Vagina (tissue), 2 donors: Measurements from ENCODE around the gene OBSCN. TPM values are rescaled to one million over a fixed set of nuclear protein-coding genes. Genes with fewer than 3 reads are reported as not detected.

Experiments
- DNase-seq, 2 donors: peaks; one replicate each; pipeline ENCODE4 v3.0.0-alpha.2; 2017; ENCODE audit errors: extremely low spot score in 2 of 2
- H3K27ac ChIP-seq: fragments of 200-600 bp; sonication (generic); one replicate; pipeline ENCODE4 v1.5.1; 2019
- H3K27me3 ChIP-seq: fragments of 200-600 bp; sonication (generic); one replicate; pipeline ENCODE4 v1.5.1; 2019
- H3K36me3 ChIP-seq, 2 donors: fragments of 200-600 bp; sonication (generic); one replicate each; pipeline ENCODE4 v1.5.1; 2017 to 2019
- H3K4me1 ChIP-seq: fragments of 200-600 bp; sonication (generic); one replicate; pipeline ENCODE4 v1.5.1; 2019
- H3K4me3 ChIP-seq, 2 donors: fragments of 200-600 bp; sonication (generic); 1 replicate in 1 of 2; 2 replicates in 1 of 2; pipeline ENCODE4 v1.5.1; 2016 to 2019
- H3K9me3 ChIP-seq: fragments of 200-600 bp; sonication (generic); one replicate; pipeline ENCODE4 v1.5.1; 2019
- POLR2A ChIP-seq, 2 donors: fragments of 450-650 bp; IDR thresholded peaks; one replicate each; pipeline ENCODE4 v1.6.1; 2017; ENCODE audit warnings: antibody characterized with exemption in 2 of 2, mild to moderate bottlenecking in 2 of 2, moderate library complexity in 2 of 2
- POLR2AphosphoS5 ChIP-seq, 2 donors: sonication (generic); formaldehyde crosslinking; IDR thresholded peaks; one replicate each; pipeline ENCODE4 v1.9.0; 2017; ENCODE audit warnings: antibody characterized with exemption in 2 of 2, mild to moderate bottlenecking in 2 of 2, low read depth in 1 of 2; ENCODE audit not compliant: insufficient read depth in 1 of 2
- intact Hi-C: fragments of 100-400 bp; cut with DNase I; formaldehyde crosslinking; loops from one replicate; pipeline ENCODE4 v1.15.1; 2023
- total RNA-seq: library from RNA; depleted of rRNA; stranded (reverse); fragments of >200 nt; gene quantifications from one replicate; pipeline ENCODE4 v1.2.3, GENCODE V29; 2016
- TF ChIP-seq, protein P1 (sequence below), 3 experiments: fragments of 450-650 bp in 2 of 3; fragments of 200-600 bp in 1 of 3; sonication (generic) in 1 of 3; IDR thresholded peaks; one replicate each; pipeline ENCODE4 v1.5.1; 2017 to 2019; ENCODE audit warnings: antibody characterized with exemption in 3 of 3, mild to moderate bottlenecking in 2 of 3, moderate library complexity in 2 of 3

The OBSCN gene
- total RNA-seq, 1 donor from 2014 or later, result 35.8 TPM

DNA sequence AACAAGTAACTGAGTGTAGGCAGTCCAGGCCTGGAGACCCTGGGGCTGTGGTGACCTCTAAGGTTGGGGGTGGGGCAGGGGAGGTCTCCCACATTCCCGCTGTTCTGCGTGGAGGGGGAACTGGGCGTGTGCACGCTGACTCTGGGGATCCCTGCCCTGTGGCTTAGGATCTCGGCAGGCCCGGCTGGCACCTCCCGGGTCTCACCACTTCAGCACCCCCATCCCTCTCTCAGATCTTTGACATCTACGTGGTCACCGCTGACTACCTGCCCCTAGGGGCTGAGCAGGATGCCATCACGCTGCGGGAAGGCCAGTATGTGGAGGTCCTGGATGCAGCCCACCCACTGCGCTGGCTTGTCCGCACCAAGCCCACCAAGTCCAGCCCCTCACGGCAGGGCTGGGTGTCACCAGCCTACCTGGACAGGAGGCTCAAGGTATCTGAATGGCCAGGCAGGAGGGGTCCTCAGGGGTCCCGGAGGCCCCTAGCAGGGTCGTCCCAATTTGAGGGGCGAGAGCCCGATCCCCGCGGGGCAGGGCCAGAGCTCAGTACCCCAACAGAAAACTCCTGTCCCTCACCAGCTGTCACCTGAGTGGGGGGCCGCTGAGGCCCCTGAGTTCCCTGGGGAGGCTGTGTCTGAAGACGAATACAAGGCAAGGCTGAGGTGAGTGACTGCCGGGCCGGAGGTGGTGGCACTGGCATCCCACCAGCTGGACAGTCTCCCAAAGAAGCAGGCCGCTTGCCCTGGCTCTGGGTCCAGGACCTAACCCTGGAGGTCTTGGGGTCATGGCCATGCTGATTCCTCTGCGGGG lies 130.1 kb downstream of the OBSCN start:
- no peak for TF ChIP-seq POLR2AphosphoS5 (IDR thresholded peaks at IDR 0.05; ENCODE audit: insufficient read depth in 1 of 2, low read depth in 1 of 2)
- no peak for TF ChIP-seq POLR2A (IDR thresholded peaks at IDR 0.05)
- TF ChIP-seq, protein P1, sequence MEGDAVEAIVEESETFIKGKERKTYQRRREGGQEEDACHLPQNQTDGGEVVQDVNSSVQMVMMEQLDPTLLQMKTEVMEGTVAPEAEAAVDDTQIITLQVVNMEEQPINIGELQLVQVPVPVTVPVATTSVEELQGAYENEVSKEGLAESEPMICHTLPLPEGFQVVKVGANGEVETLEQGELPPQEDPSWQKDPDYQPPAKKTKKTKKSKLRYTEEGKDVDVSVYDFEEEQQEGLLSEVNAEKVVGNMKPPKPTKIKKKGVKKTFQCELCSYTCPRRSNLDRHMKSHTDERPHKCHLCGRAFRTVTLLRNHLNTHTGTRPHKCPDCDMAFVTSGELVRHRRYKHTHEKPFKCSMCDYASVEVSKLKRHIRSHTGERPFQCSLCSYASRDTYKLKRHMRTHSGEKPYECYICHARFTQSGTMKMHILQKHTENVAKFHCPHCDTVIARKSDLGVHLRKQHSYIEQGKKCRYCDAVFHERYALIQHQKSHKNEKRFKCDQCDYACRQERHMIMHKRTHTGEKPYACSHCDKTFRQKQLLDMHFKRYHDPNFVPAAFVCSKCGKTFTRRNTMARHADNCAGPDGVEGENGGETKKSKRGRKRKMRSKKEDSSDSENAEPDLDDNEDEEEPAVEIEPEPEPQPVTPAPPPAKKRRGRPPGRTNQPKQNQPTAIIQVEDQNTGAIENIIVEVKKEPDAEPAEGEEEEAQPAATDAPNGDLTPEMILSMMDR (IDR thresholded peaks at IDR 0.05), result no peak
- no peaks in the 10 kb centered on the region for H3K4me1 ChIP-seq
- H3K4me3 ChIP-seq, result no peak overlapping the region
- H3K36me3 ChIP-seq, result peaks cover 0 to 10% of the 10 kb centered on the region in 2 donors
- intact Hi-C loops, result no loop called here
- no peak for DNase-seq
- no peaks in the 10 kb centered on the region for H3K9me3 ChIP-seq
- H3K27ac ChIP-seq, result no peak overlapping the region
- H3K27me3 ChIP-seq, result no peaks in the 10 kb centered on the region

DNA sequence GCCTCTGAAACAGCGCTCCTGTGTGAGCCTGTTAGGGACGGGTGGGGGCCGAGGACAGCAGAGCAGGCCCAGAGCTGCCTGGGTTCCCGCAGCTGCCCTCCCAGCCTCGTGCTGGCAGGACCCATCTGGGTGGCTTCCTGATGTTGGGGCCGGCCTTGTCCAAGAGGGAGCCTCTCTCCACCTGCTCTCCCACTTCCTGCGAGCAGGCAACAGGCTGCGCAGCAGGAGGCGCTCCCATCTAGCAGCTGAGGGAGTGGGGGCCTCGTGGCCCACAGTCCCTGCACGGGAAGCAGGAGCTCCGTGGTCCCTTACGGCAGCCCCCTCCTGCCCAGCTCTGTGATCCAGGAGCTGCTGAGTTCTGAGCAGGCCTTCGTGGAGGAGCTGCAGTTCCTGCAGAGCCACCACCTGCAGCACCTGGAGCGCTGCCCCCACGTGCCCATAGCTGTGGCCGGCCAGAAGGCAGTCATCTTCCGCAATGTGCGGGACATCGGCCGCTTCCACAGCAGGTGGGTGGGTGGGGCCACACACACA lies 130.7 kb downstream of the OBSCN start:
- no peak for DNase-seq
- TF ChIP-seq, protein P1 (IDR thresholded peaks at IDR 0.05), result no peak
- TF ChIP-seq POLR2A (IDR thresholded peaks at IDR 0.05), result no peak
- no peak for TF ChIP-seq POLR2AphosphoS5 (IDR thresholded peaks at IDR 0.05; ENCODE audit: insufficient read depth in 1 of 2, low read depth in 1 of 2)
- intact Hi-C loops, result no loop called here
- no peak overlapping the region for H3K27ac ChIP-seq
- H3K36me3 ChIP-seq, result peaks cover 0 to 7% of the 10 kb centered on the region in 2 donors
- no peaks in the 10 kb centered on the region for H3K27me3 ChIP-seq
- H3K4me3 ChIP-seq, result no peak overlapping the region
- no peaks in the 10 kb centered on the region for H3K9me3 ChIP-seq
- no peaks in the 10 kb centered on the region for H3K4me1 ChIP-seq

DNA sequence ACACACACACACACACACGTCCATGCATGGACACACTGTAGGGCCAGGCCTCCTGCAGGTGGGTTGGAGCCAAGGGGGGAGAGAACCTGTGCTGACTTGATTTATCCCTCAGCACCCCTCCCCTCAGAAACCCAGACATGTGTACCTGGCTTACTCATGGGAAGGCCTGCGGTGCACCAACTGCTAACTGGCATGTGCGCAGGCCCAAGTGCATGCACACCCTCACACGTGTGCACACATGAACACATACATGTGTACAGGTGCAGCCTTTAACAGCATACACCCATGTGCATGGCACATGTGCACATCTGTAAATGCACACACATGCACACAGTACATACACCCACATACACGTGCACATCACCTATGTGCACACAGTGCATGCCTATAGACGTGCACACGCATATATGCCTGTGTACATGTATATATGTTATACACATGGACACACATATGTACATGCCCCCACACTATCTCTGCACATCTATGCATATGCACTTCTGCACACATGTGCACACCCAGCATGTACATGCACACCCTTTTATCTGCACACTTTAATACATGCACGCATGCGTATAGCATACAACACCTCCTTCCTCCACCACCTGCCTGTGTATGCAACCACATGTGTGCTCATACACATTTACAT lies 131.3 kb downstream of the OBSCN start:
- Histone ChIP-seq H3K4me1 (no peaks in the 10 kb centered on the region), H3K27me3 (no peaks in the 10 kb centered on the region), H3K4me3 (no peak overlapping the region), H3K36me3 (peaks cover 0 to 4% of the 10 kb centered on the region in 2 donors), H3K27ac (no peak overlapping the region), H3K9me3 (no peaks in the 10 kb centered on the region)
- TF ChIP-seq POLR2A (IDR thresholded peaks at IDR 0.05) (no peak), POLR2AphosphoS5 (IDR thresholded peaks at IDR 0.05; ENCODE audit: insufficient read depth in 1 of 2, low read depth in 1 of 2) (no peak)
- TF ChIP-seq, protein P1 (IDR thresholded peaks at IDR 0.05), result no peak
- no peak for DNase-seq
- intact Hi-C loops, result no loop called here

DNA sequence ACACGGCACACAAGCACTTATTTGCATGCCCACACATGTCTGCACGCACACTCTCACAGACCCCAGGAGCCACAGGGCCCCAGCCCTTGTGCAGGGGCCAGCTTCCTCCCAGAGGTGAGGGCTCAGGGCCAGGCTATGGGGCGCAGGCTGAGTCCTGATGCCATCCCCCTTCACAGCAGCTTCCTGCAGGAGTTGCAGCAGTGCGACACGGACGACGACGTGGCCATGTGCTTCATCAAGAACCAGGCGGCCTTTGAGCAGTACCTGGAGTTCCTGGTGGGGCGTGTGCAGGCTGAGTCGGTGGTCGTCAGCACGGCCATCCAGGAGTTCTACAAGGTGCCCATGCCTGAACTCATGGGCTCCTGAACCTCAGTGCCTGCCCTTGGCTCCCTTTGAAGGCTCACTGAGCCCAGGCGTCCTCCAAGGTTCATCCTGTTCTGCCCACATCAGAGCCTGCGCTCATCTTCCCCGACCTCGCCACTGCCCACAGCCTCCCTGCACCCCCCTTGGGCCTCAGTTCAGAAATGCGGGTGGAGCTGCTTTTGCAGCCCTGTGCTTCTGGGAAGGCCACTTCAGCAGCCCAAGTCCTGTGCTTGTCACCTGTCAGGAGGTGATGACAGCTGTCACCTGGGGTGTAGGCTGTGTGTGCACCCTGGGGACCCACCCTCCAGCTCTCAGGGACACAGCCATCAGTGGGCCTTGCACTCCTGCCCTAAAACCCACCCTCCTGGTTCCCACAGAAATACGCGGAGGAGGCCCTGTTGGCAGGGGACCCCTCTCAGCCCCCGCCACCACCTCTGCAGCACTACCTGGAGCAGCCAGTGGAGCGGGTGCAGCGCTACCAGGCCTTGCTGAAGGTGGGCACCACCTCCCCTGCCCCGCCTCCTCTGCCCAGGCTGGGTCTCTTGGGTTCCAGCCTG lies 132.2 kb downstream of the OBSCN start:
- Histone ChIP-seq H3K27me3 (no peaks in the 10 kb centered on the region), H3K9me3 (no peaks in the 10 kb centered on the region), H3K4me1 (no peaks in the 10 kb centered on the region), H3K36me3 (peaks cover 0 to 4% of the 10 kb centered on the region in 2 donors), H3K4me3 (no peak overlapping the region), H3K27ac (no peak overlapping the region)
- TF ChIP-seq POLR2AphosphoS5 (IDR thresholded peaks at IDR 0.05; ENCODE audit: insufficient read depth in 1 of 2, low read depth in 1 of 2) (no peak), POLR2A (IDR thresholded peaks at IDR 0.05) (no peak)
- TF ChIP-seq, protein P1 (IDR thresholded peaks at IDR 0.05), result no peak
- DNase-seq, result no peak
- intact Hi-C loops, result no loop called here
